GM21447 (cell line): ENCODE measurements around the gene RPS15.

Source experiments
- ATAC-seq: cut with Tn5 transposase; IDR thresholded peaks from one replicate; pipeline ENCODE4 v1.9.1; 2021; ENCODE audit not compliant: unreplicated experiment

RPS15 gene

DNA sequence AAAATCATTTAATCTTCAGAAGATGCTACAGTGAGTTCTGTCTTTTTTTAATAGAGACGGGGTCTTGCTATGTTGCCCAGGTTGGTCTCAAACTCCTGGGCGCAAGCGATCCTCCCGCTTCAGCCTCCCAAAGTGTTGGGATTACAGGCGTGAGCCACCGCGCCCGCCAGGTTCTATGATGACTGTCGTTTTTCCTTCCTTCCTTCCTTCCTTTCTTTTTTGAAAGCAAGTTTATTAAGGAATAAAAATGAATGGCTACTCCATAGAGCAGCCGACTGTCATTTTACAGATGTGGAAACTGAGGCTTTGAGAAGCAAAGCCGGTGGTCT is 36.3 kb upstream of the RPS15 start:
- no peak for ATAC-seq

- ATAC-seq: no peak
These were observed 35.7 kb upstream of the RPS15 start for GRCh38 chr19:1402411-1403070.

GRCh38 chr19:1406774-1407527 is 31.2 kb upstream of the RPS15 start:
- ATAC-seq: peak; percentile 67

DNA sequence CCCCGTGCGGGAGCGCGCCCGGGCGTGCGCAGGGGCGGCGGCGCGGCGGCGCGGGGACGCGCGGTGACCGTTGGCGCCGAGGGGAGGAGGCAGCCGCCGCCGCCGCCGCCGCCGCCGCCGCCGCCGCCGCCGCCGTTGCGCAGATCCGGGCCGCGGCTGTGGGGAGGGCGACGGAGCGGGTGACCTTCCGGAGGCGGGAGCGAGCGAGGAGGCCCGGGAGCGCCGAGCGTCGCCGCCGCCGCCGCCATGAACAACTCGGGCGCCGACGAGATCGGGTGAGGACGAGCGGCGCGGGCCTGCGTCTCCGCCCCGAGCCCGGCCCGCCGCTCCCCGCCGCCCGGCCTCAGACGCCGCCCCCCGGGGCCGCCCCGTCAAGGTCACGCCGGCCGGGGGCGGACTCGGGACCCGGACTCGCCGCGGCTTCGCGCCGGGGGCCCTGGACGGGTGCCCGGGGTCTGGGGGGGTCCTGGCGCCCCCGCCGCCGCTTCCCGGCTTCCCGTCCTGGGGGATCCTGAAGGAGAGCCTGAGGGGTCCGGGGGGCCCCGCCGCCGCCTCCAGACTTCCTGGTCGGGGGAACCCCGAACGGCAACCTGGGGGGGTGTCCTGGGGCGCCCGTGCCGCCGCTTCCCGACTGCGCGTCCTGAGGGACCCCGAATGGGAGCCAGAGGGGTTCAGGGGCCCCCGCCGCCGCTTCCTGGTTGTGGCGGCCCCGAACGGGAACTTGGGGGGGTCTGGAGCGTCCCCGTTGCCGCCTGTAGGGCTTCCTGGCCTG is 30.5 kb upstream of the RPS15 start, which contains the start of gene DAZAP1:
Gene DAZAP1, plus strand, starts transcription at position 59 of the 772 bp plus-strand sequence. Its CDS starts 188 bp downstream, at position 247.
- no peak for ATAC-seq

DNA sequence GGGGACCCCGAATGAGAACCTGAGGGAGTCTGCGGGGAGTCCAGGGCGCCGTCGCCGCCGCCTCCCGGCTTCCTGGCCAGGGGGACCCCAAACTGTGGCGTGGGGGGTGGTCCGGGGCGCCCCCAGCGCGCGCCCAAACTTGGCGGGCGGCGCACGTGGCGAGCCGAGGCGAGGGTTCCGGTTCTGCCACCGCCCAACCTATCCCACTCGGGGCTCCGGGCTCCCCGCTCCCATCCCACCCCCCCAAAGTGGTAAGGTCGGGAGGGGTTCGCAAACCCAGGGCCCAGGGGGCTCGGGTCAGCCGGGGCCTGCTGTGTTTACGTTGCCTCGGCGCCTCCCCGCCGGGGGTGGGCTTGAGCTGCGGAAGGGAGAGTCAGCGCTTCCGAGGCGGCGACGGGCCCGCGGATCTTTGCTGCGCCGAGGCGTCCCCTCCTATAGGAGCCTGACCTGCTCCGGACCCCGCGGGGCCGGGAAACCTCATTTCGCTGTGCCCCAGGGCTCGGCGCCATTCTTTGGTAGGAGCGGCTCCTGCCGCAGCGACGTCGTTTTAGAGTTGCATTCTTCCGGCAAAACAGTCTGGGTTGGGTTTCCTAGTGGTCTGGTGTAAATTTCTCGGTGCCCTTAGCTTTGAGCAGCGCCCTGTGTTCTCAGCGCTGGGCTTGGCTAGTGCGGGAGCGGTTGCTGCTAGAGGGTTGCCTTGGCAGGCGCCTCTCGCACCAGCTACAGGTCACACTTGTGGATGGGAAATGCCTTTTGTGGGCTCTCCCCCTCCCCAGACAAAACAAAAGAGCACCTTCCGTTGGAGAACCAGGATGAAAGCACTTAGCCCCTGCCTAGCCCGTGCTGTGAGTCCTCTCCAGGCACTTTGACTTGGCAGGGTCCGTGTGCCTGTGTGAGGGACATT is 29.6 kb upstream of the RPS15 start:
- no peak for ATAC-seq

DNA sequence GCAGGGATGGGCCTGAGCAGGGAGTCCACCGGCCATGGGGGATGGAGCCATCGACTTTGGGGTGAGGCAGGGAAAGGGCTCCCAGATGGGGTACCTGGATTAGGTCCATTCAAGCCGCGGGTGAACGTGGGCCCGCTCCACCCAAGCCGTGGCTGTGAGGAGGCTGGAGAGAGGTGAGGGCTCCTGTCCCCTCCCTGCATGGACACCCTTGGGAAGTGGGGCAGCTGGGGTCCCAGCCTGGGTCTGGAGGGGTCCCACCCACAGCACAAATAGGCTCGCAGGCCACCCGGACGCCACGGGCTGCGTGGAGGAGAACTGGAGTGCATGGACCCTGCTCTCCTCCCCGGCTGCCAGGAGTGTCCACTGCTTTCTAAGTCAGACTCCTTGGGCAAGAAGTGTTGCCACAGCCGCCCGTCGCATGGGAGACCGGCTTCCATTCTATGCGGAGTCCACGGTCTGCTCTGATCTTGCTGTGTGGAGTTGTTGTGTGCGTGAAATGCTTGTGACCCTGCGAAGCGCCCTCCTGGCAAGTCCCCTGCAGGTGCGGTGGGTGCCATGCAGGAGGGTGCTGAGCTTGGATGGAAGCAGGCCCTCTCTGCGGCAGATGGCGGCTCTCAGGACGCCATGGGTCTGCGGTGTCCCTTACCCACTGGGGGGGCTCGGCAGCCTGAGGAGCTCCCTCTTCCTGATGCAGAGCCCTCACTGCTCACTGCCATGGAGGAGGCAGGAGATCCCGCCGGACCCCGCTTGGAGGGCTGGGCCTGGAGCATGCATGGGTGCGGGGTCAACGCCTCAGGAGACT is 28.8 kb upstream of the RPS15 start:
- ATAC-seq: no peak

GRCh38 chr19:1410136-1410786 is 27.9 kb upstream of the RPS15 start:
- ATAC-seq: no peak

GRCh38 chr19:1410789-1411188 is 27.4 kb upstream of the RPS15 start:
- ATAC-seq: no peak

DNA sequence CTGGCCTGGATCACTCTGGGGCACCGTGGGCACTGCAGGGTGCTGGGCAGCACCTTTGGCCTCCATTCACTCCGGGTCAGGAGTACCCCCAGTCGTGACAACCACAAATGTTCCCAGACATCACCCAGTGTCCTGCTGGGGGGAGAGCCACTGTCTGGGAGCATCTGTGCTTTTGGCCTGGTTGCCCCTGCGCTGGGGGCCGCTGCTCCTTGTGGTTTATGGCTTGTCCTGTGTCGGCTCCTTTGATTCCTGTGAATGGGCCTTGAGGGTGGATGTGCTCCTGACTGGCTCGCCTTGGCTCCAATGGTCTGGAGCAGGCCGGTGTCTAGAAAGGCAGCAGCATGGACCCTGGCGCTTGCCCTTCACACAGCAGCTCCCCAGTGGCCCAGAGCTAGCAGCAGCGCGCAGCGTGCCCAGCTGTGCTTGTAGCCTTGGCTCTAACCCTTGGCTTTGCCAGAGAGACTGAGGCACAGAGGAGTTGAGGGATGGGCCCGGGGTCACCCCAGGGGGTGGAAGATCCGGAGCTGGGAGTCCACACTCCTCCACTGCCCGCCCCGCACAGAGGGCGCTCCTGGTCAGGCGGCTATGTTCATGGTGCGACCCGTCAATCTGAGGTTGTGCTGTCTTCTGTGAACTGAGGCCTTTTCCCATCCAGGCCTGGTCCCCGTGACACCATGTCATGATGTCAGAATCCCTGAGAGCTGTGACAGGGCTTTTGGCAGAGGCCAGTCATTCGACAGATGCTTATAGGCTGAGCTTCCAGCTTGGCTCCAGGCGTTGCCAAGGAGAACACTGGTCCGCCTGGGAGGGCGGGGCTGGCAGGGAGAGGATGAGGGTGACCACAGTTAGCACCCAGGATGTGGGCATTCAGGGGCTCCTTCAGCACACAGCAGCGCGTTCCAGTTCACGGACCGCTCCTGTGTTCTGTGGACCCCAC is 26.7 kb upstream of the RPS15 start:
- ATAC-seq: no peak

DNA sequence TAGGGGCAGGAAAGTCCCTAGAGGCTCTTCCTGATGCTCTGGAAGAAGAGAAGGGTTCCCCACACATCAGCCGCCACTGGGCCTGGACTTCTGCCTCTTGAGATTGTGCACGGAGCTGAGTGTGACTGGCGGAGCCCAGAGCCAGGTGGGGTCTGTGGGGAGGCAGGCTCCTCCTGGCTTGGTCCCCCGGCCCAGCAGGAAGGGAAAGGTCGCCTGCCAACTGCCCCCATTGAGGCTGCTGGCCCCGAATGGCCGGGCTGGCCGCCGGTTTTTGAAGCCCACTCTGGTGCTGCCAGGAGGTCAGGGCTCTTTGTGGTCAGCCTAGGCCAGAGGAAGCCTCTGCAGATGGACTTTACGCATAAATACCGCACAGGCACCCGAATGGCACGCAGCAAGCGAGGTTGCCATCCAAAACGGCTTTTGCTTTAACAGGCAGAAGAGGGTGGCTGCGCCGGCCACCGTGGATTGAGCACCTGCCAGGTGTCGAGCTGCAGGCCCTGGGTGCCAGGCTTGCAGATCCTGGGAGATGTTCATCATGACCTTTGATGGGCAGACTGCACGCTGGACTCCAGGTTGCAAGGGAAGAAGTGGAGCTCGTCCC is 25.8 kb upstream of the RPS15 start:
- no peak for ATAC-seq

GRCh38 chr19:1412995-1413800 is 25.0 kb upstream of the RPS15 start:
- no peak for ATAC-seq

GRCh38 chr19:1416014-1416841 is 22.0 kb upstream of the RPS15 start:
- no peak for ATAC-seq

- ATAC-seq: no peak
These were observed 21.1 kb upstream of the RPS15 start for GRCh38 chr19:1417145-1417544.

- ATAC-seq: no peak
These were observed 20.3 kb upstream of the RPS15 start for GRCh38 chr19:1417681-1418495.

DNA sequence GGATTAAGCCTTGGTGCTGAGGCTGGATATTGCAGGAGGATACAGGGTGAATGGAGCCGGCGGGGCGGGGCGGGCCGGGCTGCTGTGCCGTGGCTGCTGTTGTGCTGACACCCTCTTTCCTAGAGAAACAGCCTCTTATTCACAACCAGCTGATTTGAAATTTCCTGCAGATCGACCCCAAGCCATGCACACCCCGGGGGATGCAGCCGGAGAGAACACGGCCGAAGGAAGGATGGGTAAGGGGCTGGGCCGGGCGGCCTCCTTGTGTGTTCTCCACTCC is 19.8 kb upstream of the RPS15 start:
- ATAC-seq: no peak
